OCI-LY3 (cell line): ENCODE data around the gene MBLAC2.

Source experiments
- H2AFZ ChIP-seq: fragments of 200-600, 300-600 bp; shearing (Covaris generic); 2 replicates; pipeline ENCODE4 v1.6.0; 2014; ENCODE audit warnings: antibody characterized with exemption, low read depth, low read length
- H3K27ac ChIP-seq: fragments of 200-600, 300-600 bp; sonication (generic); 2 replicates; pipeline ENCODE4 v1.5.1; 2014; ENCODE audit warnings: mild to moderate bottlenecking, low read length, moderate library complexity, mixed read lengths
- H3K27me3 ChIP-seq: fragments of 200-600, 300-600 bp; sonication (generic); 2 replicates; pipeline ENCODE4 v1.6.1; 2014; ENCODE audit warnings: low read depth, low read length, mixed read lengths
- H3K36me3 ChIP-seq: fragments of 200-600, 300-600 bp; sonication (generic); replicated peaks from 2 replicates; pipeline ENCODE3; 2014; ENCODE audit warnings: low read depth, low read length, mixed read lengths
- H3K4me1 ChIP-seq: fragments of 300-600, 200-600 bp; sonication (generic); 2 replicates; pipeline ENCODE4 v1.6.1; 2014; ENCODE audit warnings: low read length, mixed read lengths
- H3K4me2 ChIP-seq: fragments of 200-600, 300-600 bp; sonication (generic); 2 replicates; pipeline ENCODE4 v1.6.1; 2014; ENCODE audit warnings: low read length, mixed read lengths
- H3K4me3 ChIP-seq: fragments of 300-600, 200-600 bp; sonication (generic); 2 replicates; pipeline ENCODE4 v1.5.1; 2014; ENCODE audit warnings: antibody characterized with exemption, mild to moderate bottlenecking, low read length, moderate library complexity
- H3K79me2 ChIP-seq: fragments of 300-600, 200-600 bp; shearing (Covaris generic); 2 replicates; pipeline ENCODE4 v1.6.1; 2014; ENCODE audit warnings: mild to moderate bottlenecking, low read length, mixed read lengths
- H3K9ac ChIP-seq: fragments of 300-600, 200-600 bp; shearing (Covaris generic); 2 replicates; pipeline ENCODE4 v1.6.0; 2014; ENCODE audit warnings: mild to moderate bottlenecking, low read length, moderate library complexity
- H3K9me3 ChIP-seq: fragments of 200-600, 300-600 bp; shearing (Covaris generic); 2 replicates; pipeline ENCODE4 v1.6.1; 2014; ENCODE audit warnings: low read length, mixed read lengths; ENCODE audit not compliant: insufficient read depth
- H4K20me1 ChIP-seq: fragments of 200-600, 300-600 bp; sonication (generic); 2 replicates; pipeline ENCODE4 v1.6.1; 2016; ENCODE audit warnings: low read length, mixed read lengths; ENCODE audit not compliant: insufficient read depth
- EZH2phosphoT487 ChIP-seq: fragments of 200-600 bp; shearing (Covaris generic); IDR thresholded peaks from 2 replicates; pipeline ENCODE4 v1.6.1; 2018; ENCODE audit warnings: antibody characterized with exemption, mixed run types, low read depth
- TF ChIP-seq, protein P1 (sequence below): fragments of 200-600, 300-600 bp; sonication (generic); IDR thresholded peaks from 2 replicates; pipeline ENCODE4 v1.5.1; 2014; ENCODE audit warnings: antibody characterized with exemption, low read length, low read depth

The MBLAC2 gene

DNA sequence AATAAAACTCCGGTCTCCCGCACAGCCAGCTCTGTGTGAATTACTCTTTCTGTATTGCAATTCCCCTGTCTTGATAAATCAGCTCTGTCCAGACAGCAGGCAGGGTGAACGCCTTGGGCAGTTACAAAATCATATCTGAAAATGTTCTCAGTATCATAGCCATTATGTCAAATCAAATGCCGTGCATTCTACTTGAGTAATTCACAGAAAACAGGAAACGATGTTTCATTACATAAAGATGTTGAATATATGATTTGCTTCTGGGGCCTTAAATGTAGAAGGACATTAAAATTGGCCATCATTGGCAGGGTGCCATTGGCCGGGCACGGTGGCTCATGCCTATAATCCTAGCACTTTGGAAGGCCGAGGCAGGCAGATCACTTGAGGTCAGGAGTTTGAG is 8.6 kb upstream of the MBLAC2 start:
- Histone ChIP-seq H3K9me3 (no peaks in the 10 kb centered on the region), H3K27ac (no peak overlapping the region), H3K79me2 (peaks cover 7% of the 10 kb centered on the region; the same call in 1 of the 2 replicates)

DNA sequence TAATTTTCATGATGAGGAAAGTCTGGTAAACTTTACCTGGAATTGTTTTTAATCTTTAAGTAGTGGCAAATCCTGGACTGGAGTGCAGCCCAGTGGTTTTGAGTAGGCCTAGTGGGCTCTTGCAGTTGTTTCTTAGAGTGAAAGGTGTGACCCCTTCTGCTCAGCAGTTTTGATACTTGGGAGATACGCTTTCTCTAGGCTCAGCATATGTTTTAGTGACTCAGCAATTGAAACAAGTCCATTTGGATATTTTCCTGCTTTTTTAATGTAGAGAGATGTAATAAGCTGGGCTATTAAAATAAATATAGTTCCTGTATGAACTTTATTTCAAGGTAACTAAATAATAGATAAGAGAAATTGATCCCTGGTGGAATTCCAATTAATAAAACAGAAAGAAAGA is 6.1 kb upstream of the MBLAC2 start:
- Histone ChIP-seq H3K36me3 (no peaks in the 10 kb centered on the region), H3K4me2 (no peak overlapping the region), H3K9me3 (no peaks in the 10 kb centered on the region), H3K4me3 (no peak overlapping the region), H3K27ac (no peak overlapping the region), H3K4me1 (no peaks in the 10 kb centered on the region), H3K9ac (no peak overlapping the region), H3K27me3 (no peaks in the 10 kb centered on the region), H2AFZ (no peak overlapping the region), H4K20me1 (no peaks in the 10 kb centered on the region), H3K79me2 (peaks cover 23% of the 10 kb centered on the region)
- TF ChIP-seq, protein P1, sequence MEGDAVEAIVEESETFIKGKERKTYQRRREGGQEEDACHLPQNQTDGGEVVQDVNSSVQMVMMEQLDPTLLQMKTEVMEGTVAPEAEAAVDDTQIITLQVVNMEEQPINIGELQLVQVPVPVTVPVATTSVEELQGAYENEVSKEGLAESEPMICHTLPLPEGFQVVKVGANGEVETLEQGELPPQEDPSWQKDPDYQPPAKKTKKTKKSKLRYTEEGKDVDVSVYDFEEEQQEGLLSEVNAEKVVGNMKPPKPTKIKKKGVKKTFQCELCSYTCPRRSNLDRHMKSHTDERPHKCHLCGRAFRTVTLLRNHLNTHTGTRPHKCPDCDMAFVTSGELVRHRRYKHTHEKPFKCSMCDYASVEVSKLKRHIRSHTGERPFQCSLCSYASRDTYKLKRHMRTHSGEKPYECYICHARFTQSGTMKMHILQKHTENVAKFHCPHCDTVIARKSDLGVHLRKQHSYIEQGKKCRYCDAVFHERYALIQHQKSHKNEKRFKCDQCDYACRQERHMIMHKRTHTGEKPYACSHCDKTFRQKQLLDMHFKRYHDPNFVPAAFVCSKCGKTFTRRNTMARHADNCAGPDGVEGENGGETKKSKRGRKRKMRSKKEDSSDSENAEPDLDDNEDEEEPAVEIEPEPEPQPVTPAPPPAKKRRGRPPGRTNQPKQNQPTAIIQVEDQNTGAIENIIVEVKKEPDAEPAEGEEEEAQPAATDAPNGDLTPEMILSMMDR = no peak
- TF ChIP-seq EZH2phosphoT487 = no peak

More for the DNA sequence above, 8.6 kb upstream of the MBLAC2 start:
- no peak overlapping the region for H3K4me3 ChIP-seq
- H3K4me2 ChIP-seq = no peak overlapping the region
- H3K36me3 ChIP-seq = no peaks in the 10 kb centered on the region
- no peaks in the 10 kb centered on the region for H4K20me1 ChIP-seq
- no peaks in the 10 kb centered on the region for H3K27me3 ChIP-seq
- no peak overlapping the region for H3K9ac ChIP-seq
- H2AFZ ChIP-seq = no peak overlapping the region
- no peaks in the 10 kb centered on the region for H3K4me1 ChIP-seq
- TF ChIP-seq, protein P1 = no peak
- TF ChIP-seq EZH2phosphoT487 = no peak

DNA sequence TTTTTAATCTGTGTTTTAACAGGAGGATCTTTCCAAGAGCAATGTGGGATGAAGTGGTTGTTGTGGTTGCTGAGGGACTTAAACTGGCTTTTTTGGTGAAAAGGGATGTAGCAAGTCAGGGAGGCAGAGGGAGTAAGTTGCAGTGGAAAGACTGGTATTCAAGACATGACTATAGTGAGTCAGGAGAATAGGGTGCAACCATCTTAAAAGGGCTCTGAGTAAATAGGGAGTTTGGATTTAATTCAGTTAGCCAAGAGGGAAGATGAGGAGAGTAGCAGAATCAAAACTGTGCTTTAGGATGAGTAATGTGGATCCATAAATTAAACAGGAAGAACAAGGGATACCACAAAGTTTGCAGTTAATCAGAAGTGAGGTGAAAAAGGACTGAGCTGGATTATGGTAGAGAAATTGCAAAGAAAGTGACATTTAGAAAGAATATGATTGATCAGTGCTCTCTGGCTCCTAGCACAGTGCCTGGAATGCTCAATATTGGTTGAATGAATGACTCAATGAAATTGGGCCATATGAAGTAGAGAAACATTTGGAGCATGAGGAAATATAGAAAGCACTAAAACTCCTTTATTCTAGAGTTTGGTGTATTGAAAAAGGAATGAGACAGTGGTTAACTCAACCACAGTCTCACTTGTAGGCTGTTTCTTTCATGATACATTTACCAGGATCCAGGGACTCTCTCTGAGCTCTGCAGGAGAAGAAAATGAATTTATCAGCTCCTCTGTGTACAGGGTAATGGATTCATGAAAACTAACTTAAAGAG is 5.2 kb upstream of the MBLAC2 start:
- Histone ChIP-seq H3K4me3 (no peak overlapping the region), H3K36me3 (no peaks in the 10 kb centered on the region), H3K9me3 (no peaks in the 10 kb centered on the region), H2AFZ (no peak overlapping the region), H3K4me2 (no peak overlapping the region), H3K79me2 (peaks cover 31% of the 10 kb centered on the region), H3K4me1 (no peaks in the 10 kb centered on the region), H4K20me1 (no peaks in the 10 kb centered on the region), H3K27ac (no peak overlapping the region), H3K9ac (no peak overlapping the region), H3K27me3 (no peaks in the 10 kb centered on the region)
- TF ChIP-seq, protein P1 = no peak
- no peak for TF ChIP-seq EZH2phosphoT487

DNA sequence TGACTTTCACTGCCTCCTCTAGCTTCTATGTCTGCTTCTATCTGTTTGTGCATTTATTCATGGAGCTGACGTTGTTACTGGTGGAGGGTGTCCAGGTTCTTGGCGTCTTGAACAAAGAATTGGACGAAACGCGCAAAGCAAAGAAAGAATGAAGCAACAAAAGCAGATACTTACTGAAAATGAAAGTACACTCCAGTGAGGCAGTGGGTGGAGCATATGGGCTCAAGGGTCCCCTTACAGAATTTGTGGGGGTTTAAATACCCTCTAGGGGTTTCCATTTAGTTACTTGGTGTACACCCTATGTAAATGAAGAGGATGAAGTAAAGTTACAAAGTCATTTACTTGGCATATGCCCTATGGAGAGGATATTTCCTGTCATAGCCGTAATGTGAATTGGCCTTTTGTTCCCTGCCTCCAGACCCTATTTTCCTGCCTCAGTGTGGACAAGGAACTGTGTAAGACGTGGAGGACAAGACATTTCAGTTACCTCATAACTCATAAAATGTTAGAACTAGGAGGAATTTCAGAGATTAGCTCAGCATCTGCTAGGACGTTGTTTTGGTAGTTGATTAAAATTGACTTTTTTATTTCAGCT is 3.1 kb upstream of the MBLAC2 start:
- H3K4me2 ChIP-seq = no peak overlapping the region
- H3K4me3 ChIP-seq = no peak overlapping the region
- no peaks in the 10 kb centered on the region for H3K36me3 ChIP-seq
- no peak overlapping the region for H2AFZ ChIP-seq
- TF ChIP-seq, protein P1 = no peak
- TF ChIP-seq EZH2phosphoT487 = no peak
- H4K20me1 ChIP-seq = no peaks in the 10 kb centered on the region
- H3K9me3 ChIP-seq = no peaks in the 10 kb centered on the region
- peaks cover 4% of the 10 kb centered on the region for H3K4me1 ChIP-seq
- no peak overlapping the region for H3K9ac ChIP-seq
- no peak overlapping the region for H3K27ac ChIP-seq
- no peaks in the 10 kb centered on the region for H3K27me3 ChIP-seq
- H3K79me2 ChIP-seq = peaks cover 46% of the 10 kb centered on the region
